Right forelimb (tissue), 1 donor: ENCODE results near the gene TIMM29.
"Not testable (repeated sequence)": the region's sequence is repeated elsewhere in the genome, so short reads cannot be mapped to it uniquely, and the experiment has no call there.

Experiments used
- DNase-seq: peaks from one replicate; pipeline ENCODE4 v3.0.0-alpha.2; 2018

Gene TIMM29

GRCh38 chr19:10913716-10914340, 14.8 kb upstream of the TIMM29 start:
- DNase-seq = no peak

GRCh38 chr19:10915130-10916091, 13.2 kb upstream of the TIMM29 start:
- DNase-seq = peak; percentile 69

GRCh38 chr19:10916602-10917001, 12.0 kb upstream of the TIMM29 start:
- DNase-seq = no peak

- no peak for DNase-seq
Measured at GRCh38 chr19:10918359-10918758, 10.3 kb upstream of the TIMM29 start.

- DNase-seq = no peak
Measured at GRCh38 chr19:10919352-10920287, 9.0 kb upstream of the TIMM29 start.

- DNase-seq = no peak
Measured at GRCh38 chr19:10920288-10920655, 8.3 kb upstream of the TIMM29 start.

- no peak for DNase-seq
Measured at GRCh38 chr19:10920781-10921180, 7.8 kb upstream of the TIMM29 start.

- DNase-seq = no peak
Measured at GRCh38 chr19:10921199-10921909, 7.3 kb upstream of the TIMM29 start.

GRCh38 chr19:10921910-10922637, 6.5 kb upstream of the TIMM29 start:
- DNase-seq = no peak

GRCh38 chr19:10922638-10923014, 6.0 kb upstream of the TIMM29 start:
- no peak for DNase-seq

GRCh38 chr19:10923260-10924112, 5.1 kb upstream of the TIMM29 start:
- no peak for DNase-seq

- DNase-seq = no peak
Measured at GRCh38 chr19:10924597-10924996, 4.0 kb upstream of the TIMM29 start.

- DNase-seq = no peak
Measured at GRCh38 chr19:10927730-10928562, 665 bp upstream of the TIMM29 start.

- DNase-seq = no peak
Measured at GRCh38 chr19:10929402-10929794, 787 bp downstream of the TIMM29 start.

GRCh38 chr19:10935371-10936059, 6.9 kb downstream of the TIMM29 start:
- DNase-seq = no peak

GRCh38 chr19:10936661-10937084, 8.1 kb downstream of the TIMM29 start:
- DNase-seq = no peak

- not testable (repeated sequence) for DNase-seq
Measured at GRCh38 chr19:10941649-10942048, 13.0 kb downstream of the TIMM29 start.

GRCh38 chr19:10943412-10943811, 14.8 kb downstream of the TIMM29 start:
- DNase-seq = not testable (repeated sequence)

- DNase-seq = no peak
Measured at GRCh38 chr19:10945264-10945663, 16.7 kb downstream of the TIMM29 start.
